Caco-2 (cell line): ENCODE measurements around the gene MUC5B. TPM values are rescaled to one million over a fixed set of nuclear protein-coding genes. Genes with fewer than 3 reads are reported as not detected.

Experiments
- BruUV-seq: library from RNA; stranded (reverse); fragments of 400-500 nt; replicated peaks from 2 replicates; lab custom pipeline; 2021; lab: Mats Ljungman, UMichigan
- CTCF ChIA-PET: fragments of 300-600 bp; sonication (Branson Sonifier 250); formaldehyde crosslinking; loops from one replicate; lab custom pipeline; 2022; ENCODE audit warnings: antibody characterized with exemption; lab: Charles Lee
- POLR2A ChIA-PET: fragments of 300-600 bp; sonication (Branson Sonifier 250); formaldehyde crosslinking; loops from one replicate; lab custom pipeline; 2022; ENCODE audit warnings: antibody characterized with exemption; lab: Charles Lee
- DNase-seq, 2 experiments: peaks; one replicate each; pipeline versions ENCODE4 v3.0.0 to v3.0.0-alpha.2; 2020 to 2022
- H3K27me3 ChIP-seq: replicated peaks from 2 replicates; pipeline ENCODE4 v1.6.0; 2011; ENCODE audit warnings: low read length; ENCODE audit not compliant: control insufficient read depth, insufficient read depth
- H3K36me3 ChIP-seq: 2 replicates; pipeline ENCODE4 v1.5.1; 2011; ENCODE audit warnings: low read length; ENCODE audit not compliant: control insufficient read depth, insufficient read depth
- H3K4me1 ChIP-seq: fragments of 250-450 bp; sonication (Bioruptor Pico); 2 replicates; pipeline ENCODE4 v1.5.1; 2020; ENCODE audit warnings: mild to moderate bottlenecking
- H3K4me3 ChIP-seq: 2 replicates; pipeline ENCODE4 v1.5.1; 2011; ENCODE audit warnings: low read depth, mild to moderate bottlenecking, control low read depth, low read length
- H3K9me3 ChIP-seq: fragments of 250-450 bp; sonication (Bioruptor Pico); 2 replicates; pipeline ENCODE4 v1.5.1; 2020; ENCODE audit warnings: mild to moderate bottlenecking, moderate library complexity
- H3K27ac Mint-ChIP-seq: one replicate; pipeline ENCODE4 v1.8.0; 2022; ENCODE audit warnings: mixed read lengths; ENCODE audit not compliant: unreplicated experiment
- H3K27me3 Mint-ChIP-seq: one replicate; pipeline ENCODE4 v1.8.0; 2022; ENCODE audit warnings: mixed read lengths; ENCODE audit not compliant: insufficient read depth, unreplicated experiment
- H3K36me3 Mint-ChIP-seq: one replicate; pipeline ENCODE4 v1.8.0; 2022; ENCODE audit warnings: mild to moderate bottlenecking, mixed read lengths; ENCODE audit not compliant: insufficient read depth, unreplicated experiment
- H3K4me1 Mint-ChIP-seq: one replicate; pipeline ENCODE4 v1.8.0; 2022; ENCODE audit warnings: low read depth, mixed read lengths; ENCODE audit not compliant: unreplicated experiment
- H3K4me3 Mint-ChIP-seq: one replicate; pipeline ENCODE4 v1.8.0; 2022; ENCODE audit warnings: mild to moderate bottlenecking, moderate library complexity, mixed read lengths; ENCODE audit not compliant: unreplicated experiment
- H3K9me3 Mint-ChIP-seq: one replicate; pipeline ENCODE4 v1.8.0; 2022; ENCODE audit warnings: mixed read lengths; ENCODE audit not compliant: unreplicated experiment
- intact Hi-C: fragments of 100-400 bp; cut with micrococcal nuclease; formaldehyde crosslinking; loops from one replicate; pipeline ENCODE4 v1.10.0; 2022; ENCODE audit not compliant: unreplicated experiment
- total RNA-seq: library from RNA; stranded (reverse); gene quantifications from 2 replicates; pipeline ENCODE4 v1.2.3, GENCODE V29; 2022
- TF ChIP-seq, protein P1 (sequence below), 2 experiments: fragments of 200-600 bp in 1 of 2; IDR thresholded peaks; 1 replicate in 1 of 2; 2 replicates in 1 of 2; pipeline versions ENCODE4 v1.5.1 to v1.8.0; 2011 to 2022; ENCODE audit warnings: antibody characterized with exemption in 1 of 2, control low read depth in 1 of 2, inconsistent platforms in 1 of 2, low read depth in 1 of 2, low read length in 1 of 2, mild to moderate bottlenecking in 1 of 2, moderate library complexity in 1 of 2; ENCODE audit not compliant: insufficient read depth in 1 of 2, severe bottlenecking in 1 of 2, unreplicated experiment in 1 of 2

MUC5B gene
- total RNA-seq, 1 experiment from 2014 or later: not detected

DNA sequence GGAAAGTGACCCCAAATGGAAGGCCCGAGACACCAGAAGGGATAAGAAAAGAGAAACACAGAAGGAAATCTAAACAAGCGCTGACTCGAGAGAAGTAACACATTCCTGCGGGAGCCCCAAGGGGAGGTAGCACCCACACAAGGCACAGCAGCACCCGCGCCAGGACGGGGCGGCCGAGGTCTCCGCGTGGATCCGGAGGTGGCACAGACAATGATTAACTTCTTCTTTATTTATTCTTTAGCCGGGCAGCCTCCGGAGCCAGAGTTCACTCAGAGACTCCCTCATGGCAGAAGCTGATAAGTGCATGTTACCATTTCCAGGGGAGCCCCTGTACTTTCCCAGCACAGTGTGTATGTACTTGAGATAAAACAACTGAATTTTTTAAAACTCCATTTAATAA, 81.5 kb downstream of the MUC5B start:
- CTCF ChIA-PET: interaction anchor here (0.6 kb wide), 1 partner anchor 529 kb away, joined by 3 read pairs; no protein-coding TSS in a partner anchor

DNA sequence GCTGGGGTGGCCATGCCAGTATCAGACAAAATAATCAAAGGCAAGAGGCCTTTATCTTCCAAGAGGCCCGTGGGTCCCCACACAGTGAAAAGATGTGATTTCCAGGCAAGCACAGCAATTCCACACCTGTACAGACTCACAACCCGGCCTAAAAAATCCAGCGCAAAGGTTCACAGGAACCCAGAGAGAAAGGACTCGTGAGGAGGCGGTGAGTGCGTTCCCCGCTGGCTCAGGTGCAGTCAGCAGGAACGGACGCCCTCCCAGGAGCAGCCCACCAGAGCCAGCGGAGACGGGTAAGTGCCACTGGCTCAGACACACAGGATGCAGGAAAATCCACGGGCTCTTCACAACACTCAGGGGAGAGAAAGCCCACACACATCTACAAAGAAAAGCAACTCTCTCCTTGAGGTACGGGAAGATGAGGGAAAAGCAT, 82.2 kb downstream of the MUC5B start:
- Histone ChIP-seq H3K4me3 (no peak overlapping the region), H3K27me3 (no peaks in the 10 kb centered on the region), H3K9me3 (no peaks in the 10 kb centered on the region), H3K36me3 (no peaks in the 10 kb centered on the region), H3K4me1 (peaks cover 26% of the 10 kb centered on the region)
- intact Hi-C loops: no loop called here
- Mint-ChIP-seq H3K9me3 (no peaks in the 10 kb centered on the region), H3K4me3 (no peak overlapping the region), H3K4me1 (peaks cover 7% of the 10 kb centered on the region), H3K27me3 (no peaks in the 10 kb centered on the region), H3K36me3 (peaks cover 15% of the 10 kb centered on the region), H3K27ac (peak overlapping the region; percentile 54)
- TF ChIP-seq, protein P1, sequence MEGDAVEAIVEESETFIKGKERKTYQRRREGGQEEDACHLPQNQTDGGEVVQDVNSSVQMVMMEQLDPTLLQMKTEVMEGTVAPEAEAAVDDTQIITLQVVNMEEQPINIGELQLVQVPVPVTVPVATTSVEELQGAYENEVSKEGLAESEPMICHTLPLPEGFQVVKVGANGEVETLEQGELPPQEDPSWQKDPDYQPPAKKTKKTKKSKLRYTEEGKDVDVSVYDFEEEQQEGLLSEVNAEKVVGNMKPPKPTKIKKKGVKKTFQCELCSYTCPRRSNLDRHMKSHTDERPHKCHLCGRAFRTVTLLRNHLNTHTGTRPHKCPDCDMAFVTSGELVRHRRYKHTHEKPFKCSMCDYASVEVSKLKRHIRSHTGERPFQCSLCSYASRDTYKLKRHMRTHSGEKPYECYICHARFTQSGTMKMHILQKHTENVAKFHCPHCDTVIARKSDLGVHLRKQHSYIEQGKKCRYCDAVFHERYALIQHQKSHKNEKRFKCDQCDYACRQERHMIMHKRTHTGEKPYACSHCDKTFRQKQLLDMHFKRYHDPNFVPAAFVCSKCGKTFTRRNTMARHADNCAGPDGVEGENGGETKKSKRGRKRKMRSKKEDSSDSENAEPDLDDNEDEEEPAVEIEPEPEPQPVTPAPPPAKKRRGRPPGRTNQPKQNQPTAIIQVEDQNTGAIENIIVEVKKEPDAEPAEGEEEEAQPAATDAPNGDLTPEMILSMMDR (IDR thresholded peaks at IDR 0.05; ENCODE audit: insufficient read depth in 1 of 2, low read depth in 1 of 2, low read length in 1 of 2, severe bottlenecking in 1 of 2, unreplicated experiment in 1 of 2): no peak
- no peak for DNase-seq
- BruUV-seq: no TSS peak
- POLR2A ChIA-PET: interaction anchor here (0.5 kb wide), 1 partner anchor 51 kb away, joined by 3 read pairs; no protein-coding TSS in a partner anchor
- CTCF ChIA-PET: no interaction called here

More for the DNA sequence above, 81.5 kb downstream of the MUC5B start:
- Histone ChIP-seq H3K27me3 (no peaks in the 10 kb centered on the region), H3K9me3 (no peaks in the 10 kb centered on the region), H3K4me3 (no peak overlapping the region), H3K36me3 (no peaks in the 10 kb centered on the region), H3K4me1 (peaks cover 30% of the 10 kb centered on the region)
- POLR2A ChIA-PET: interaction anchor here (0.5 kb wide), 1 partner anchor 51 kb away, joined by 3 read pairs; no protein-coding TSS in a partner anchor
- TF ChIP-seq, protein P1 (IDR thresholded peaks at IDR 0.05; ENCODE audit: insufficient read depth in 1 of 2, low read depth in 1 of 2, low read length in 1 of 2, severe bottlenecking in 1 of 2, unreplicated experiment in 1 of 2): no peak
- Mint-ChIP-seq H3K27ac (peak overlapping the region; percentile 54), H3K4me3 (peak overlapping the region; percentile 22), H3K9me3 (no peaks in the 10 kb centered on the region), H3K4me1 (peaks cover 7% of the 10 kb centered on the region), H3K27me3 (no peaks in the 10 kb centered on the region), H3K36me3 (peaks cover 15% of the 10 kb centered on the region)
- intact Hi-C loops: no loop called here
- DNase-seq: no peak
- no TSS peak for BruUV-seq

DNA sequence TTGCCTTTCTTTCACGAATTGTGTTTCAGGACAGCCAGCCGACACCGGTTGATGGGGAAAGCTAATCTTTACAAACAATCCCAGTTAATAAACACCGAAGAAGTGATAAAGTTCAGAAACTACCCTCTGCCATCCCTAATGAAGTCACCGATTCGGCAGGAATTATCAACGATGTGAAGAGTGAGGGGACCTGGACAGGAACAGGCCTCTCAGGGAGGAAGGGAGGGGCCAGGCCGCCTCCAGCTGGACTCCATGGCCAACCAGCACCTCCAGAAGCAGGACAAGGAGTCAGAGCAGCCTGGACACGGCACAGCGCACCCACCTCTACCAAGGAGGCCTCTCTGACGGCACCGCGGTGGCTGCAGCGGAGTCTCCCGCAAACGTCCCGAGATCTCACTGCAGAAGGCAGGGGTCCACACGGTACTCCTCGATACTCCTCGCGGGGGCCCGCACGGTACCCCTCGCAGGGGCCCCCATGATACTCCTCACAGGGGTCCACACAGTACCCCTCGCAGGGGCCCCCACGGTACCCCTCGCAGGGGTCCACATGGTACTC, 82.7 kb downstream of the MUC5B start:
- Mint-ChIP-seq H3K4me3 (no peak overlapping the region), H3K27ac (peak overlapping the region; percentile 54), H3K36me3 (peaks cover 15% of the 10 kb centered on the region), H3K9me3 (no peaks in the 10 kb centered on the region), H3K4me1 (peaks cover 10% of the 10 kb centered on the region), H3K27me3 (no peaks in the 10 kb centered on the region)
- intact Hi-C loops: no loop called here
- Histone ChIP-seq H3K4me3 (no peak overlapping the region), H3K4me1 (peaks cover 26% of the 10 kb centered on the region), H3K9me3 (no peaks in the 10 kb centered on the region), H3K27me3 (no peaks in the 10 kb centered on the region), H3K36me3 (no peaks in the 10 kb centered on the region)
- no TSS peak for BruUV-seq
- TF ChIP-seq, protein P1 (IDR thresholded peaks at IDR 0.05; ENCODE audit: insufficient read depth in 1 of 2, low read depth in 1 of 2, low read length in 1 of 2, severe bottlenecking in 1 of 2, unreplicated experiment in 1 of 2): no peak
- DNase-seq: no peak
- POLR2A ChIA-PET: no interaction called here
- CTCF ChIA-PET: no interaction called here
